IPS-20b (cell line): ENCODE data around the gene ALDOC.

Source experiments
- H3K27ac ChIP-seq: one replicate; pipeline ENCODE4 v1.5.1; 2013; ENCODE audit warnings: low read length
- H3K27me3 ChIP-seq: 2 replicates; pipeline ENCODE4 v1.6.1; 2013; ENCODE audit warnings: mild to moderate bottlenecking, low read length, inconsistent platforms; ENCODE audit not compliant: insufficient read depth
- H3K36me3 ChIP-seq: 2 replicates; pipeline ENCODE4 v1.6.1; 2013; ENCODE audit warnings: low read depth, mild to moderate bottlenecking, inconsistent platforms, low read length, moderate library complexity; ENCODE audit not compliant: insufficient read depth
- H3K4me1 ChIP-seq: 2 replicates; pipeline ENCODE4 v1.6.1; 2013; ENCODE audit warnings: mild to moderate bottlenecking, control low read depth, inconsistent platforms, low read length, moderate library complexity; ENCODE audit not compliant: insufficient read depth
- H3K4me3 ChIP-seq: 2 replicates; pipeline ENCODE4 v1.5.1; 2013; ENCODE audit warnings: mild to moderate bottlenecking, low read length, inconsistent platforms
- H3K9ac ChIP-seq: 2 replicates; pipeline ENCODE4 v1.6.1; 2013; ENCODE audit warnings: low read depth, mild to moderate bottlenecking, inconsistent platforms, low read length, moderate library complexity
- H3K9me3 ChIP-seq: 2 replicates; pipeline ENCODE4 v1.6.1; 2013; ENCODE audit warnings: mild to moderate bottlenecking, low read depth, low read length, inconsistent platforms; ENCODE audit not compliant: insufficient read depth

The ALDOC gene

DNA sequence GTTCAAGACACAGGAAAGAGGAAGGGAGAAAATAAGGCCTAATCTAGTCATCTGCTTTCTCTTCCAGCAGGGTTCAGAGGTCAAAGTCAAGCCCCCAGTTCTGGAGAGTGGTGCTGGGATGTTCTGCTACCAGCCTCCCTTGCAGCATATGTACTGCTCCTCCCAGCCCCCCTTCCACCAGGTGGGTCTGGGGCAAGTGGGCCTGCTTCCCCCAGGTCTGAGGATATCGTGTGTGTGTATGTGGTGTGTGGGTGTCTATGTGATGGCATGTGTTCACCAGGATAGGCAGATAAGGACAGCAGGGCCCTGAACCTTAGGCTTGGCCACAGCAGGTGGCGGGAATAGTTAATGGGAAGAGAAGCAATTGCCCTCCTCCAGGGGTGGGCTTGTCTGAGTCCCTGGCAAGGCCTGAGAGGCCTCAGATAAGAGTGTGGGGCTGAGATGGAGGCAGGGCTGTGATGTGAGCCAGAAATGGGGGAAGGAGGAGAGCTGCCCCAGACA lies 49.5 kb downstream of the ALDOC start:
- H3K4me3 ChIP-seq = no peak overlapping the region
- no peak overlapping the region for H3K9ac ChIP-seq
- no peaks in the 10 kb centered on the region for H3K36me3 ChIP-seq
- H3K9me3 ChIP-seq = no peaks in the 10 kb centered on the region
- no peak overlapping the region for H3K27ac ChIP-seq
- H3K27me3 ChIP-seq = no peaks in the 10 kb centered on the region
- no peaks in the 10 kb centered on the region for H3K4me1 ChIP-seq

DNA sequence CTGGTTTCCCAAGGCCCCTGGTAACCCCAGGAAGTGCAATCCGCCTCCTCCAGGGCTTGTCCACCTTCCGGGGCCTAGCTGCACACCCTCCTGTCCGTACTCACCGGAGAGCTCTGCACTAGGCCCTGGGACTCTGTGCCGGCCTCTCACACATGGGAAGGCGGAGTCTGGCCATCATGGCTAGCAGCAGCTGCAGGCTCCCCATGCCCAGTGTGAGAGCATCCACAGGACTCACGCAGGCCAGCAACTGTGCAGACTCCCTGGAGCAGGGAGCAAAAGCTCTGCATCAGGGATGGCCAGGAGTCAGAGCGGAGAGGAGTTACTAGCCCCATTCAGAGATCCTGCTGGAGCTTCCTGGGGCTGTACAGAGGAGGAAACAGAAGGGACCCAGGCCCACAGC lies 50.3 kb downstream of the ALDOC start:
- Histone ChIP-seq H3K27me3 (0 out of 2 replicates have a peak, but pooled peaks cover 4% of the 10 kb centered on the region), H3K9me3 (no peaks in the 10 kb centered on the region), H3K9ac (no peak overlapping the region), H3K27ac (no peak overlapping the region), H3K4me3 (no peak overlapping the region), H3K36me3 (no peaks in the 10 kb centered on the region), H3K4me1 (no peaks in the 10 kb centered on the region)

DNA sequence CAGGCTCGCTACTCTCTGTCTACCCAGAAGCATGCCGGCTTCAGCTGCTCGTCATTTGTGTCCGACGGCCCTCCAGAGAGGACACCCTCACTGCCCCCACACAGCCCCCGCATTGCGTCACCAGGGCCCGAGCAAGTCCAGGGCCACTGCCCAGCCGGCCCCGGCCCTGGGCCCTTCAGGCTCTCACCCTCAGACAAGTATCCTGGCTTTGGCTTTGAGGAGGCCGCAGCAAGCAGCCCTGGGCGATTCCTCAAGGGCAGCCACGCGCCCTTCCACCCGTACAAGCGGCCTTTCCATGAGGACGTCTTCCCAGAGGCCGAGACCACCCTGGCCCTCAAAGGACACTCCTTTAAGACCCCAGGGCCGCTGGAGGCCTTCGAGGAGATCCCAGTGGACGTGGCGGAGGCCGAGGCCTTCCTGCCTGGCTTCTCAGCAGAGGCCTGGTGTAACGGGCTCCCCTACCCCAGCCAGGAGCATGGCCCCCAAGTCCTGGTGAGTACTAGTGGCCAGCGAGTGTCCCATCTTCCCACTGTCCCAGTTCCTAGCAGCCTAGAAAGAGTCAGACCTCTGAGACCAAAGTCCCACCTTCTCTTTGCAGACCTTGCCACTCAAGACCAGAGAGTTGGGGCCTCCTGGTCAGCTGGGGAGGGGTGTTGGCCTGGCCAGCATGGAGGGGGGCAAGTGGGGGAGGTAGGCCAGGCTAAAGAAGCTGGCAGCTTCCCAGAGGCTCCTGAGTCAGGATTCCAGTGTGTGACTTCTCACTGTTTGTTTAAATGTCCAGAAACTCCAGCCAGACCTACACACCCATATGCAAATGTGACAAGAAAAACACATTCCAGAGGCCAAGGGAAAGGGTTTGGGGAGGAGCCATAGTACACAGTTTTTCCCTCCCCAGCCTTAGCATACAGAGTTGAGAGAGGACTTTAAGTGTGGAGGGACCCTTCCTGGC lies 51.9 kb downstream of the ALDOC start:
- Histone ChIP-seq H3K9me3 (no peaks in the 10 kb centered on the region), H3K27me3 (0 out of 2 replicates have a peak, but pooled peaks cover 4% of the 10 kb centered on the region), H3K4me1 (no peaks in the 10 kb centered on the region), H3K36me3 (no peaks in the 10 kb centered on the region), H3K4me3 (no peak overlapping the region), H3K9ac (no peak overlapping the region), H3K27ac (no peak overlapping the region)

- Histone ChIP-seq H3K9ac (no peak overlapping the region), H3K36me3 (no peaks in the 10 kb centered on the region), H3K27ac (no peak overlapping the region), H3K9me3 (no peaks in the 10 kb centered on the region), H3K27me3 (0 out of 2 replicates have a peak, but pooled peaks cover 4% of the 10 kb centered on the region), H3K4me3 (no peak overlapping the region), H3K4me1 (no peaks in the 10 kb centered on the region)
These were observed 52.8 kb downstream of the ALDOC start for GRCh38 chr17:28523876-28524275.

- no peak overlapping the region for H3K4me3 ChIP-seq
- no peaks in the 10 kb centered on the region for H3K9me3 ChIP-seq
- no peak overlapping the region for H3K9ac ChIP-seq
- no peaks in the 10 kb centered on the region for H3K4me1 ChIP-seq
- H3K27me3 ChIP-seq = 0 out of 2 replicates have a peak, but pooled peaks cover 4% of the 10 kb centered on the region
- H3K27ac ChIP-seq = no peak overlapping the region
- no peaks in the 10 kb centered on the region for H3K36me3 ChIP-seq
These were observed 53.5 kb downstream of the ALDOC start for GRCh38 chr17:28523186-28523585.
